Gastrocnemius medialis (tissue), 4 donors: Measurements from ENCODE around the gene DAPK1. TPM values are rescaled to one million over a fixed set of nuclear protein-coding genes. Genes with fewer than 3 reads are reported as not detected.

Experiments
- ATAC-seq, 2 donors: fragments of 150-250 bp; one replicate each; pipeline ENCODE4 v1.9.1; 2016
- DNase-seq, 2 donors: peaks; one replicate each; pipeline ENCODE4 v3.0.0-alpha.2; 2019
- H3K27ac ChIP-seq, 4 donors: fragments of 200-600 bp; sonication (generic); 1 replicate in 1 of 4; 2 replicates in 3 of 4; pipeline ENCODE4 v1.5.1; 2016 to 2018; ENCODE audit warnings: mild to moderate bottlenecking in 2 of 4, moderate library complexity in 1 of 4
- H3K27me3 ChIP-seq, 3 donors: fragments of 200-600 bp; sonication (generic) in 2 of 3; 1 replicate in 1 of 3; 2 replicates in 2 of 3; pipeline versions ENCODE4 v1.5.1 to v1.6.0; 2016 to 2019; ENCODE audit warnings: mild to moderate bottlenecking in 1 of 3, moderate library complexity in 1 of 3
- H3K36me3 ChIP-seq, 2 donors: fragments of 200-600 bp; sonication (generic) in 1 of 2; one replicate each; pipeline ENCODE4 v1.5.1; 2017 to 2018
- H3K4me1 ChIP-seq, 2 donors: fragments of 200-600 bp; sonication (generic) in 1 of 2; one replicate each; pipeline ENCODE4 v1.5.1; 2016 to 2017; ENCODE audit warnings: mild to moderate bottlenecking in 2 of 2
- H3K4me3 ChIP-seq, 4 donors: fragments of 200-600 bp; sonication (generic) in 3 of 4; 1 replicate in 1 of 4; 2 replicates in 3 of 4; pipeline ENCODE4 v1.5.1; 2016 to 2019; ENCODE audit warnings: mild to moderate bottlenecking in 2 of 4
- H3K9me3 ChIP-seq, 3 donors: fragments of 200-600 bp; sonication (generic) in 2 of 3; 1 replicate in 1 of 3; 2 replicates in 2 of 3; pipeline ENCODE4 v1.5.1; 2016 to 2019
- CTCF ChIP-seq, 5 experiments: fragments of 450-650 bp in 3 of 5; fragments of 200-600 bp in 2 of 5; sonication (generic) in 2 of 5; IDR thresholded peaks in 4 of 5; conservative IDR thresholded peaks in 1 of 5; 1 replicate in 4 of 5; 2 replicates in 1 of 5; pipeline ENCODE4 v1.5.1; 2016 to 2019; ENCODE audit warnings: antibody characterized with exemption in 5 of 5, mild to moderate bottlenecking in 3 of 5, moderate library complexity in 3 of 5
- POLR2A ChIP-seq, 2 donors: fragments of 450-650 bp; IDR thresholded peaks; one replicate each; pipeline ENCODE4 v1.6.1; 2017; ENCODE audit warnings: antibody characterized with exemption in 2 of 2, mild to moderate bottlenecking in 2 of 2, moderate library complexity in 2 of 2
- in situ Hi-C, 4 donors: fragments of 200-750 bp; cut with MboI; loops; one replicate each; pipeline versions ENCODE4 v1.15.0 to v1.8.0; 2017; ENCODE audit warnings: low sequenced_read_pairs in 4 of 4
- intact Hi-C: fragments of 100-400 bp; cut with DNase I; formaldehyde crosslinking; loops from one replicate; pipeline ENCODE4 v1.15.1; 2023; ENCODE audit warnings: low total_unique reads
- total RNA-seq, 4 donors: library from RNA; depleted of rRNA; stranded (reverse); fragments of >200 nt; gene quantifications; one replicate each; pipeline versions ENCODE4 v1.1.0 to v1.2.3, GENCODE V29; 2016

The DAPK1 gene
- total RNA-seq, 4 donors from 2014 or later = 1.2 to 4.3 (median 2.7) TPM

DNA sequence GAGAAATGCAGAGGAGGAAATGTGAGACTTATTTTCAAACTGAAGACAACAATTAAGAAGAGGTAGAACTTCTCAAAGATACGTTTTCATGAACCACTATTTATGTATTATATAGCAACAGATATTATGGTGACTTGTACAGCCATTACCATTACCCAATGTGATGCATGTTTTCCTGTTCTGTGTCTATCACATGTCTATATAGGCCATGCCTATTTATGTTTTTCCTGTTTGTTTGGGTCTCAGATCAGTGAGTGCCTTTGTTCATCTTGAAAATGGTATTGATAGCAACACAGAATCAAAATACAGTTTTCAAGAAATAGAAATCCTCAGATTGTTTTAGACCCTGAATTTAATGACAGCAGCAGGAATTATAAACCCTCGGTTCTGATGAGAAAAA, 44.0 kb downstream of the DAPK1 start:
- H3K4me3 ChIP-seq = no peak overlapping the region
- H3K9me3 ChIP-seq = no peaks in the 10 kb centered on the region
- H3K36me3 ChIP-seq = no peaks in the 10 kb centered on the region
- H3K27me3 ChIP-seq = no peaks in the 10 kb centered on the region
- in situ Hi-C loops = no loop called here
- no peaks in the 10 kb centered on the region for H3K4me1 ChIP-seq
- no peak for TF ChIP-seq POLR2A (IDR thresholded peaks at IDR 0.05)
- TF ChIP-seq CTCF (IDR thresholded peaks at IDR 0.05 in 4 of 5, conservative IDR thresholded peaks at IDR 0.05 in 1 of 5) = no peak
- DNase-seq (no peak), ATAC-seq (no peak)
- intact Hi-C loops = no loop called here
- no peak overlapping the region for H3K27ac ChIP-seq

DNA sequence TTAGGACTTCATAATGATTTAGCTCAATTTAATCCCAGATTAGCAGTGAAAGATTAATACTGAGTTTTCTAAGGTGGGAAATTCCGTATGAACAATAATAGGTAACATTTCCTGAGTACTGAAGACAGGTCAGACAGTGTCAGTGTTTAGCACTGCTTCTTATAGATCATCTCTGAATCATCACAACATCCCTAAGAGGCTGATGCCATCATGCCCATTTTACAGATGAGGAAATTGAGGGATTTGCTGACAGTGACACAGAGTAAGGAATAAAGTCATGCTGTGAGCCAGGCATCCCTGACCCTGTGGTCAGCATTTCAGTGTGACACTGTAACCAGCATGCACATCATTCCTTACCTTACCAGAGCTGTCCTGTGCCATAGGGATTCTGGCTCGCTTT, 44.5 kb downstream of the DAPK1 start:
- no peak for TF ChIP-seq POLR2A (IDR thresholded peaks at IDR 0.05)
- no peak for TF ChIP-seq CTCF (IDR thresholded peaks at IDR 0.05 in 4 of 5, conservative IDR thresholded peaks at IDR 0.05 in 1 of 5)
- no peak for ATAC-seq
- H3K27ac ChIP-seq = no peak overlapping the region
- no peaks in the 10 kb centered on the region for H3K4me1 ChIP-seq
- no peak overlapping the region for H3K4me3 ChIP-seq
- H3K9me3 ChIP-seq = no peaks in the 10 kb centered on the region
- DNase-seq = no peak
- intact Hi-C loops = no loop called here
- no peaks in the 10 kb centered on the region for H3K27me3 ChIP-seq
- in situ Hi-C loops = no loop called here
- no peaks in the 10 kb centered on the region for H3K36me3 ChIP-seq

GRCh38 chr9:87543251-87543650, 45.6 kb downstream of the DAPK1 start:
- no peaks in the 10 kb centered on the region for H3K27me3 ChIP-seq
- H3K9me3 ChIP-seq = no peaks in the 10 kb centered on the region
- H3K4me3 ChIP-seq = no peak overlapping the region
- H3K36me3 ChIP-seq = no peaks in the 10 kb centered on the region
- in situ Hi-C loops = no loop called here
- intact Hi-C loops = no loop called here
- TF ChIP-seq CTCF (IDR thresholded peaks at IDR 0.05 in 4 of 5, conservative IDR thresholded peaks at IDR 0.05 in 1 of 5) = no peak
- TF ChIP-seq POLR2A (IDR thresholded peaks at IDR 0.05) = no peak
- H3K4me1 ChIP-seq = no peaks in the 10 kb centered on the region
- no peak overlapping the region for H3K27ac ChIP-seq
- no peak for DNase-seq
- ATAC-seq = no peak

DNA sequence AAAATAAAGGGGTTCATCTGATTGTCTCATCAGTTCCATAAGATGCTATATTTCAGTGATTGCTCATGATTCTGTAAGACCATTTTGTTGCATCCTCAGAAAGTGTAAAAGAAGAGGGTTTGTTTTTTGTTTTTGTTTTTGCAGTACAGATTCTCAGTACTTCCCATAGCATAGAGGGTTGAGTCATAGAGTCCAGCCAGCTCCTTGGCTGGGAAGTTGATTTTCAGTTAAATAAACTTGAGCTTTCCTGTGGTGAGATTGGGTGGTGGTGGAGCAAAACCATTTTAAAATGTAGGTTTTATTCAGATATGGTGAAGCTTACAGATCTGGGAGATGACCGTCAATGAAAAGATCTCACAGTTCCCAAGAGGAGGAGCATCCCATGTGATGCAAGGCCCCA, 48.2 kb downstream of the DAPK1 start:
- H3K9me3 ChIP-seq = no peaks in the 10 kb centered on the region
- no peak overlapping the region for H3K4me3 ChIP-seq
- TF ChIP-seq CTCF (IDR thresholded peaks at IDR 0.05 in 4 of 5, conservative IDR thresholded peaks at IDR 0.05 in 1 of 5) (no peak), POLR2A (IDR thresholded peaks at IDR 0.05) (no peak)
- ATAC-seq (no peak), DNase-seq (no peak)
- no peak overlapping the region for H3K27ac ChIP-seq
- H3K36me3 ChIP-seq = no peaks in the 10 kb centered on the region
- in situ Hi-C loops = no loop called here
- H3K4me1 ChIP-seq = no peaks in the 10 kb centered on the region
- intact Hi-C loops = no loop called here
- H3K27me3 ChIP-seq = no peaks in the 10 kb centered on the region

DNA sequence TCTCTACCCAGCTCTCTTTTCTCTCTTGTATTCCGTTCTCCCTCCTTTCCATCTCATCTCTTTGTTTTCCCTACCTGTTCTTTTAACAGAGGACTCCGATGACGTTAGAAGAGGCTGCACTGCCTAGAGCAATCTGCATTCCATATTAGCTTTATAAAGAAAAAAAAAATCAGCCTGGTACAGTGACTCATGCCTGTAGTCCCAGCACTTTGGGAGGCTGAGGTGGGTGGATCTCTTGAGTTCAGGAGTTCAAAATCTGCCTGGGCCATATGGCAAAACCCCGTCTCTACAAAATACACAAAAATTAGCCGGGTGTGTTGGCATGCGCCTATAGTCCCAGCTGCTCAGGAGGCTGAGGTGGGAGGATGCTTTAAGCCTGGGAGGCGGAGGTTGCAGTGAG, 49.0 kb downstream of the DAPK1 start:
- DNase-seq (no peak), ATAC-seq (no peak)
- no peaks in the 10 kb centered on the region for H3K9me3 ChIP-seq
- H3K36me3 ChIP-seq = no peaks in the 10 kb centered on the region
- H3K27ac ChIP-seq = no peak overlapping the region
- in situ Hi-C loops (no loop called here), intact Hi-C loops (no loop called here)
- no peaks in the 10 kb centered on the region for H3K4me1 ChIP-seq
- TF ChIP-seq CTCF (IDR thresholded peaks at IDR 0.05 in 4 of 5, conservative IDR thresholded peaks at IDR 0.05 in 1 of 5) = no peak
- no peak for TF ChIP-seq POLR2A (IDR thresholded peaks at IDR 0.05)
- H3K4me3 ChIP-seq = no peak overlapping the region
- H3K27me3 ChIP-seq = no peaks in the 10 kb centered on the region
